ENCODE results near the gene ARHGEF25.

DNA sequence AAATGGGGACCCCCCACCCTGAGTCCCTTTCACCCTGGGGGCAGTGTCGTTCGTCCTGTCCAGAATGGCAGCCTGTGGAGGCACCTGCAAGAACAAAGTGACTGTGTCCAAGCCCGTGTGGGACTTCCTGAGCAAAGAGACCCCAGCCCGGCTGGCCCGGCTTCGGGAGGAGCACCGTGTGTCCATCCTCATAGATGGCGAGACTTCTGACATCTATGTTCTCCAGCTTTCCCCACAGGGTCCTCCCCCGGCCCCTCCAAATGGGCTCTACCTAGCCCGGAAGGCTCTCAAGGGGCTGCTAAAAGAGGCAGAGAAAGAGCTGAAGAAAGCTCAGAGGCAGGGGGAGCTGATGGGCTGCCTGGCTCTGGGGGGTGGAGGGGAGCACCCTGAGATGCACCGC is 4.4 kb upstream of the ARHGEF25 start:
- no peak for TF ChIP-seq POLR2A (IDR thresholded peaks at IDR 0.05)
- TF ChIP-seq, protein P1, sequence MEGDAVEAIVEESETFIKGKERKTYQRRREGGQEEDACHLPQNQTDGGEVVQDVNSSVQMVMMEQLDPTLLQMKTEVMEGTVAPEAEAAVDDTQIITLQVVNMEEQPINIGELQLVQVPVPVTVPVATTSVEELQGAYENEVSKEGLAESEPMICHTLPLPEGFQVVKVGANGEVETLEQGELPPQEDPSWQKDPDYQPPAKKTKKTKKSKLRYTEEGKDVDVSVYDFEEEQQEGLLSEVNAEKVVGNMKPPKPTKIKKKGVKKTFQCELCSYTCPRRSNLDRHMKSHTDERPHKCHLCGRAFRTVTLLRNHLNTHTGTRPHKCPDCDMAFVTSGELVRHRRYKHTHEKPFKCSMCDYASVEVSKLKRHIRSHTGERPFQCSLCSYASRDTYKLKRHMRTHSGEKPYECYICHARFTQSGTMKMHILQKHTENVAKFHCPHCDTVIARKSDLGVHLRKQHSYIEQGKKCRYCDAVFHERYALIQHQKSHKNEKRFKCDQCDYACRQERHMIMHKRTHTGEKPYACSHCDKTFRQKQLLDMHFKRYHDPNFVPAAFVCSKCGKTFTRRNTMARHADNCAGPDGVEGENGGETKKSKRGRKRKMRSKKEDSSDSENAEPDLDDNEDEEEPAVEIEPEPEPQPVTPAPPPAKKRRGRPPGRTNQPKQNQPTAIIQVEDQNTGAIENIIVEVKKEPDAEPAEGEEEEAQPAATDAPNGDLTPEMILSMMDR (IDR thresholded peaks at IDR 0.05): no peak
